ENCODE data around the gene OPN4.
A peak's percentile ranks its signal among the peaks of the same experiment; 100 is the strongest.

The OPN4 gene

DNA sequence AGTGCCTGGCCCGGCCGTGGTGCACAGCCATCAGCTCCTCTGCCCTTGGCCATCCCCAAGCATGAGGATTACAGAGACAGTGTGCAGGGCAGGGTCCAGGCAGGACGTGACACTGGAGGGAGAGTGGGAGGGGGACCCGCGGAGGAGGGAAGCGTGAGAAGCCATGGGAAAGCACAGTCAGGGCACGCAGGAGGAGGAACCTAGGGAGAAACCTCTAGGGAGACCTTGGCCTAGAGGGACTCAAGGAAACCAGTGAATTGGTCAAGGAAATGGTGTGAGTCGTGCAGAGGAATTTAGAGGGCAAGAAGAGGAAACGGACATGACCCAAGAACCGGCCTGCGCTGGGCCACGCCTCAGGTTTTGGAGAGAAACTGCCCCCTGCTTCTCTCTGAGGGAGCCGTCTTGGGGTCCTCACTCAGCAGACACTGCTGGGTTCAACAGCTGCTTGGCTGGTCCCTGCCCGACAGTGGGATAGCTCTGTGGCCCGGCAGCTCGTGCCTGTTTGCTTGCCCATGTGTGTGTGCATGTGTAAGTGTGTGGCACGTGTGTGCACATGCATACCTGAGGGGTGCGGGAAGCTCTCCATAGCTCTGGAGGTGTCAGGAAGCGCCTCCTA is 3.2 kb downstream of the OPN4 start:
- TF ChIP-seq, protein P1, sequence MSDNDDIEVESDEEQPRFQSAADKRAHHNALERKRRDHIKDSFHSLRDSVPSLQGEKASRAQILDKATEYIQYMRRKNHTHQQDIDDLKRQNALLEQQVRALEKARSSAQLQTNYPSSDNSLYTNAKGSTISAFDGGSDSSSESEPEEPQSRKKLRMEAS (IDR thresholded peaks at IDR 0.05; ENCODE audit: low read depth, low read length): no peak
- TF ChIP-seq MYC (IDR thresholded peaks at IDR 0.05; ENCODE audit: low read depth, low read length) (no peak), POLR2A (IDR thresholded peaks at IDR 0.05; ENCODE audit: extremely low read depth, insufficient read length) (no peak)
- TF ChIP-seq, protein P2, sequence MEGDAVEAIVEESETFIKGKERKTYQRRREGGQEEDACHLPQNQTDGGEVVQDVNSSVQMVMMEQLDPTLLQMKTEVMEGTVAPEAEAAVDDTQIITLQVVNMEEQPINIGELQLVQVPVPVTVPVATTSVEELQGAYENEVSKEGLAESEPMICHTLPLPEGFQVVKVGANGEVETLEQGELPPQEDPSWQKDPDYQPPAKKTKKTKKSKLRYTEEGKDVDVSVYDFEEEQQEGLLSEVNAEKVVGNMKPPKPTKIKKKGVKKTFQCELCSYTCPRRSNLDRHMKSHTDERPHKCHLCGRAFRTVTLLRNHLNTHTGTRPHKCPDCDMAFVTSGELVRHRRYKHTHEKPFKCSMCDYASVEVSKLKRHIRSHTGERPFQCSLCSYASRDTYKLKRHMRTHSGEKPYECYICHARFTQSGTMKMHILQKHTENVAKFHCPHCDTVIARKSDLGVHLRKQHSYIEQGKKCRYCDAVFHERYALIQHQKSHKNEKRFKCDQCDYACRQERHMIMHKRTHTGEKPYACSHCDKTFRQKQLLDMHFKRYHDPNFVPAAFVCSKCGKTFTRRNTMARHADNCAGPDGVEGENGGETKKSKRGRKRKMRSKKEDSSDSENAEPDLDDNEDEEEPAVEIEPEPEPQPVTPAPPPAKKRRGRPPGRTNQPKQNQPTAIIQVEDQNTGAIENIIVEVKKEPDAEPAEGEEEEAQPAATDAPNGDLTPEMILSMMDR (IDR thresholded peaks at IDR 0.05; ENCODE audit: low read depth, low read length): no peak
- peak; percentile 24 for DNase-seq (ENCODE audit: low read depth)
- no peak overlapping the region for H3K4me3 ChIP-seq (ENCODE audit: low read depth, low read length)

DNA sequence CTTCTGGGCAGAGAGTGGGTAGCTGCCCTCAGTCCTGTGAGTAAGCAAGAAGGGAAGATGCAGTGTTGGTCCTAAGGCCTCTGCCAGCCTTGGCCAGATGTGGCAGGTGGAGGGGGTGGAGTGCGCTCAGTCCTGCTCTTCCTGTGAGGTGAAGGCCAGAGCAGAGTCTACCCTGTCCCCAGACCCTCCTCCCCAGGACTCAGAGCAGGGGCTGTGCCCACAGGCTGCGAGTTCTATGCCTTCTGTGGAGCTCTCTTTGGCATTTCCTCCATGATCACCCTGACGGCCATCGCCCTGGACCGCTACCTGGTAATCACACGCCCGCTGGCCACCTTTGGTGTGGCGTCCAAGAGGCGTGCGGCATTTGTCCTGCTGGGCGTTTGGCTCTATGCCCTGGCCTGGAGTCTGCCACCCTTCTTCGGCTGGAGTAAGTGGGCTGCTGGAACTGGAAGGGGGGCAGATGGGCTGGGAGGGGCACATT is 4.0 kb downstream of the OPN4 start:
- H3K4me3 ChIP-seq (ENCODE audit: low read depth, low read length): no peak overlapping the region
- DNase-seq (ENCODE audit: low read depth): no peak
- TF ChIP-seq, protein P1 (IDR thresholded peaks at IDR 0.05; ENCODE audit: low read depth, low read length): no peak
- TF ChIP-seq POLR2A (IDR thresholded peaks at IDR 0.05; ENCODE audit: extremely low read depth, insufficient read length) (no peak), MYC (IDR thresholded peaks at IDR 0.05; ENCODE audit: low read depth, low read length) (no peak)
- TF ChIP-seq, protein P2 (IDR thresholded peaks at IDR 0.05; ENCODE audit: low read depth, low read length): no peak

DNA sequence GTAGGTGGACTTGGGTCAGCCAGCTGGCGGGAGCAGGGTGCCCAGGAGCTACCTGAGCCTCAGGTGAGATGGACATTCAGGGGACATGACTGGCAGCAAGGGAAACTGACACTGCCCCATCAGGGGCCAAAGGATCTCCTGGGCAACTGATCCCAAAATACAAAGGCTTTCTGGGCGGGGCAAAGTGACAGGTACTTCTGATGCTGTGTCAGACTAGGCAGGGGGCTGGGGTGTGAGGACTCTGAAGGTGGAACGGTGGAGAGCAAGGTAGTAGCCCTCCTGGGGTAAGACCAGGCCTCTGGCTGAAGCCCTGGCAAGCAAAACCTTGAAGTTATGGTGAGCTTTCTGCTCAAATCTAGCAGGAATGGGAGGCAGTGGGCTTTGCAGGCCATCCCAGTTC is 4.4 kb downstream of the OPN4 start:
- H3K4me3 ChIP-seq (ENCODE audit: low read depth, low read length): no peak overlapping the region
- TF ChIP-seq POLR2A (IDR thresholded peaks at IDR 0.05; ENCODE audit: extremely low read depth, insufficient read length) (no peak), MYC (IDR thresholded peaks at IDR 0.05; ENCODE audit: low read depth, low read length) (no peak)
- TF ChIP-seq, protein P1 (IDR thresholded peaks at IDR 0.05; ENCODE audit: low read depth, low read length): no peak
- TF ChIP-seq, protein P2 (IDR thresholded peaks at IDR 0.05; ENCODE audit: low read depth, low read length): no peak
- no peak for DNase-seq (ENCODE audit: low read depth)

- H3K4me3 ChIP-seq (ENCODE audit: low read depth, low read length): no peak overlapping the region
- no peak for DNase-seq (ENCODE audit: low read depth)
- no peak for TF ChIP-seq MYC (IDR thresholded peaks at IDR 0.05; ENCODE audit: low read depth, low read length)
- TF ChIP-seq, protein P1 (IDR thresholded peaks at IDR 0.05; ENCODE audit: low read depth, low read length): no peak
- TF ChIP-seq, protein P2 (IDR thresholded peaks at IDR 0.05; ENCODE audit: low read depth, low read length): no peak
- TF ChIP-seq POLR2A (IDR thresholded peaks at IDR 0.05; ENCODE audit: extremely low read depth, insufficient read length): no peak
These were observed 4.9 kb downstream of the OPN4 start for GRCh38 chr10:86659161-86659691.

DNA sequence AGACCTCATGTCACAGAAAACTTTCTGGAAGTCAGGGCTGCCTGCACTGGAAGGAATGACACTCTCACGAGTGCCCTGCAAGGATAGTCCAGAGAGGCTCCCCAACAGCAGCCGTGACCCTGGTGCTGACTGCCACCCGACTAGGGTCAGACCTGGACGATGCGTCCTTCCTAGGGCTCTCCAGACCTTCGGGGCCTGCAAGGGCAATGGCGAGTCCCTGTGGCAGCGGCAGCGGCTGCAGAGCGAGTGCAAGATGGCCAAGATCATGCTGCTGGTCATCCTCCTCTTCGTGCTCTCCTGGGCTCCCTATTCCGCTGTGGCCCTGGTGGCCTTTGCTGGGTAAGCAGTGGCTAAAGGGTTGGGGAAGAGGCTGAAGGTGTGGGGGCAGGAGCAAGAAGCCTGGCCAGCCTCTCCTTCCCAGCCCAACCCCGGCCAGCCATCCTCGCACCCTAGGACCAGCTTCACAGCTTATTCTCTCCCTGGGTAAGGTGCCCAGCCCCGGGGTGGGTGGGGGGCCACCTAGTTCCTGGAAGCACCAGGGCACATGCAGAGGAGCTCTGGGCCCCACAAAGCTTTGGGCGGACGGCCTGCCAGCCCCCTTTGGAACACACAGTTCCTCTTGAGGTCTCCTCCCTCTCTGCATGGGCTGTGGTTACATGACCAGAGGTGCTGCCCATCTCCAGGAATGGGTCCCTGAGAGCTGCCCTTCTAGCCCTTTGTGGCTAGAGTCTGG is 5.5 kb downstream of the OPN4 start:
- peak; percentile 90 for DNase-seq (ENCODE audit: low read depth)
- H3K4me3 ChIP-seq (ENCODE audit: low read depth, low read length): no peak overlapping the region
- TF ChIP-seq MYC (IDR thresholded peaks at IDR 0.05; ENCODE audit: low read depth, low read length): peak; percentile 66; the same call in 1 of the 2 replicates
- TF ChIP-seq POLR2A (IDR thresholded peaks at IDR 0.05; ENCODE audit: extremely low read depth, insufficient read length): no peak
- TF ChIP-seq, protein P2 (IDR thresholded peaks at IDR 0.05; ENCODE audit: low read depth, low read length): no peak
